Fibroblast of the aortic adventitia (primary cell): ENCODE results near the gene PLD5. TPM values are rescaled to one million over a fixed set of nuclear protein-coding genes. Genes with fewer than 3 reads are reported as not detected.

Source experiments
- DNase-seq: peaks from one replicate; pipeline ENCODE4 v3.0.0-alpha.2; 2010; ENCODE audit warnings: low read depth
- H3K4me3 ChIP-seq: 2 replicates; pipeline ENCODE4 v1.5.1; 2011; ENCODE audit warnings: low read depth, mild to moderate bottlenecking, control low read depth, low read length, moderate library complexity
- total RNA-seq: library from RNA; depleted of rRNA; stranded (reverse); fragments of >200 nt; gene quantifications from 2 replicates; pipeline ENCODE4 v1.2.3, GENCODE V29; 2012; ENCODE audit warnings: low replicate concordance
- TF ChIP-seq, protein P1 (sequence below): IDR thresholded peaks from 2 replicates; pipeline ENCODE4 v1.5.1; 2011; ENCODE audit warnings: mild to moderate bottlenecking, low read length, control low read depth, inconsistent platforms; ENCODE audit not compliant: insufficient read depth

PLD5 gene
- total RNA-seq, 1 donor: under 0.01 TPM

DNA sequence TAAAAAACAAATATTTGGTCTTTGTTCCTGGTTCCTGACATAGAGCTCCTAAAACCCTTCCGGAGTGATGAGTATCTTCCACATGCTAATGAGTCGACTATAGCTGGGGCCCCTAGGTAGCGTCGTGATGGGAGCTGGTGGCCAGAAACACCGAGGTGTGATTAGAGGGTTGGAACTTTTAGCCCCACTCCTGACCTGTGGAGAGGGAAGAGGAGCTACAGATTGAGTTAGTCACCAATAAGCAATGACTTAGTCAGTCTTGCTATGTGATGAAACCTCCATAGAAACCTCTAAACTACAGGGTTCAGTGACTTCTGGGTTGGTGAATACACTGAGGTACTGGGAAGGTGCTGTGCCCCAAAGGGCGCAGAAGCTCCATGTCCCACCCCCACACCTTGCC, 30.1 kb upstream of the PLD5 start:
- TF ChIP-seq, protein P1, sequence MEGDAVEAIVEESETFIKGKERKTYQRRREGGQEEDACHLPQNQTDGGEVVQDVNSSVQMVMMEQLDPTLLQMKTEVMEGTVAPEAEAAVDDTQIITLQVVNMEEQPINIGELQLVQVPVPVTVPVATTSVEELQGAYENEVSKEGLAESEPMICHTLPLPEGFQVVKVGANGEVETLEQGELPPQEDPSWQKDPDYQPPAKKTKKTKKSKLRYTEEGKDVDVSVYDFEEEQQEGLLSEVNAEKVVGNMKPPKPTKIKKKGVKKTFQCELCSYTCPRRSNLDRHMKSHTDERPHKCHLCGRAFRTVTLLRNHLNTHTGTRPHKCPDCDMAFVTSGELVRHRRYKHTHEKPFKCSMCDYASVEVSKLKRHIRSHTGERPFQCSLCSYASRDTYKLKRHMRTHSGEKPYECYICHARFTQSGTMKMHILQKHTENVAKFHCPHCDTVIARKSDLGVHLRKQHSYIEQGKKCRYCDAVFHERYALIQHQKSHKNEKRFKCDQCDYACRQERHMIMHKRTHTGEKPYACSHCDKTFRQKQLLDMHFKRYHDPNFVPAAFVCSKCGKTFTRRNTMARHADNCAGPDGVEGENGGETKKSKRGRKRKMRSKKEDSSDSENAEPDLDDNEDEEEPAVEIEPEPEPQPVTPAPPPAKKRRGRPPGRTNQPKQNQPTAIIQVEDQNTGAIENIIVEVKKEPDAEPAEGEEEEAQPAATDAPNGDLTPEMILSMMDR: no peak
- DNase-seq: no peak

DNA sequence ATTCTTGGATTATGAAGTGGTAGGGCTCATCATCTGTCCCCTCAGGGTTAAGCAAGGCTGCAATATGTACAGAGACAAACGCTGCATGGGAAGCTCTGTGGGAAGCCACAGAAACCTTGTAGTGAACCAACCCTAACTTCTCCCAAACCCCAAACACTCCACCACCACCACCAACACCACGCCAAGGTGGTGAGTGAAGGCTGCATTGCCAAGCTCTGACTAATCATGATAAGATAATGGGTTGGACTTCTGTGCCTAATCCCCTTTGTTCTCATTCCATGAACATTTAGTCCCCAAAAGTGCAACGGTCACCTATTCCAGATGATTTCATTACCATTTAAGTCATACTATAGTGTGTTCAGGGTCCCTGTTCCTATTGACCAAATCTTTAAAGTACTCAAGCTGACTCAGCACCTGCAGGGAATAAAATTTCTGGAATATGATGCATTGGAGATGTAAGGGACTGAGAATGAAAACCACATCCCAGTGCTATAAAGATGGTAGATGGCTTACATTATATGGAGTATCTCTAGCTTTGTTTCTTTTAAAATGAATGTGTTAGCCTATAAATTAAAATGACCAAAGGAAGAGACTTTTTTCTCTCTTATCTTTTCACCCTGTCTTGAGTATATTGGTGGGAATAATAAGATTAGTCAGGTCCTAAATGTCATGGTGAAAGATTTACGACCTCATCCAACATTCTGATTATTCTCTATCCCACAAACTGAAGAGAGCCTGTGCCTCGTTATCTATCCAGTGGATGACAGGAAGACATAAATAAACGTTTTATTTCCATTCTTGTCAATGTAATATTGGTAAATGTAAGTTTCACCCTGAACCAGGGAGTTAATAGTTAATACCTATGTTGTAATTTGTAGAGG, 22.6 kb upstream of the PLD5 start:
- TF ChIP-seq, protein P1: no peak
- no peak for DNase-seq
- no peak overlapping the region for H3K4me3 ChIP-seq

More for the DNA sequence above, 30.1 kb upstream of the PLD5 start:
- H3K4me3 ChIP-seq: no peak overlapping the region

DNA sequence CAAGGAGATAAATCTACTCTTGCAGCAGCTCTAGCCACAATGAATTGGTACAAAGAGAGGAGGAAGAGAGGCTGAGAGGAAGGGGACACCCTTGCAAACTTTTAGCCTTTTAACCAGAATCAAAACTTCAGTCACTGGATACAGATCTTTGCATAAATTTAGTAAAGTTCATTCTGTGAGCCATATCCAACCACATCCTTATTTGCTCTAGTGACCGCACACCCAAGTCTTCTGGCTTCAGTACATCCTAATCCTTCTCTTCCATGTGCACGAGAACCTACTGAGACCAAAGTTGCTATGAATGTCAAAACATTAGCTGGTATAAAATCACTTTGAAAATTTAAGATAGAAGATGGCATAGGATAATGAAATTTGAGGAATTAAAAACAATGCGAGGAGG, 21.9 kb upstream of the PLD5 start:
- no peak overlapping the region for H3K4me3 ChIP-seq
- DNase-seq: no peak
- TF ChIP-seq, protein P1: no peak

DNA sequence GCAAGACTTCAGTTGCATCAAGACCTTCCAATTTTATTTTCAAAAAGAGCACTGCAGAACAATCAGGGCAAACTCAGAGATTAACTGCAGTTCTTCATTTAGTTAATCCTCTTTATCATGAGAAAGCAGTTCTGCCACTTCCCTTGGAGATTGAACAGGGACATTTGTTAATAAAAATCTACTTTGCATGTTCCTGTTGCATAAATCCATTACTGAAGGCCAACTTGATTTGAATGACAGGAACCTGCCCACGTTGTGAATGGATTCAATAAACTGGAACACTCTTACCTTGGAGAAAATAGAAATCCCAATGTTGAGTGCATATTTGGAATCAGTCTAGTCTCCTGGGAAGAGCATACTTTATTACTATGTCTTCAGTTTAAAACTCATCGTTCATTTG, 19.6 kb upstream of the PLD5 start:
- TF ChIP-seq, protein P1: no peak
- no peak overlapping the region for H3K4me3 ChIP-seq
- DNase-seq: no peak

DNA sequence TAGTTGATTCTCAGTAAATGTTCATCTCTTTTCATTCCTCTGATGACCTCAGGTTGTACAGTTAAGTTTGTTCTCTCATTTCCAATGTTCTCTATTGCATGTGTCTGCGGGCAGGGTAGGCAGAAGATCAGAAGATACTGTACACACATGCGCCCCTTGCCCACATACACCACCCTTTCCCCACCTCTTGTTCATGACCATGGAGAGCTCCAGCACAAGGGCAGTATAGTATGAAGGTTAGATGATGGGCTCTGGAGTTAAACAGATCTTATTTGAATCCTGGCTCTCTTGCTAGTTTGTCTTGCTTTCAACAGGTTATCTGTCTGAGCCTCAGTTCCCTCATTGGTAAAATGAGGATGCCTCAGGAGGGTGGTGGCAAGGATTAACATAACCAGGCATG, 17.8 kb upstream of the PLD5 start:
- TF ChIP-seq, protein P1: no peak
- H3K4me3 ChIP-seq: no peak overlapping the region
- DNase-seq: no peak

DNA sequence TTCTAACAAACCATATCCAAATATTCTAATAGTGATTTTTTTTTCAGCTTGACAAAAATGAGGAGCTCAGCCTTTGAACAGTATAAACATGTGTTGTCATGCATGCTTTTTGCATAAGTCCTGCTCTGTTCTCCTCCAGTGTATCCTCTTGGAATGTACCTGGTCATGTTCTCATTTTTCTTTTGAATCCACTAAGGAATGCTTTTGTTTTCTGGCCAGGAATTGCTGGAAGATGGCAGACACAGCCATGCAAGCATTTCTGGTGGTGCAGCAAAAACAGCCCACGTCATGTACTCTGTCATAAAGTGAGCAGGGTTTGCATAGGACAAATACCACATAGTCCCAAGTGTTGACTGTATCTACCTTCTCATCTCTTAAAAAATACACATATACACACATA, 11.5 kb upstream of the PLD5 start:
- no peak for DNase-seq
- H3K4me3 ChIP-seq: no peak overlapping the region
- TF ChIP-seq, protein P1: no peak
